ENCODE data around the gene USP17L21.
"Not testable (repeated sequence)": the region's sequence is repeated elsewhere in the genome, so short reads cannot be mapped to it uniquely, and the experiment has no call there.

Gene USP17L21

GRCh38 chr4:9262572-9262971 lies at the start of gene USP17L21:
TSS of gene USP17L21 (plus strand) at chr4:9262872. CDS start at chr4:9262872, 0 bp downstream.
- in situ Hi-C loops (cut with HindIII; ENCODE audit: low sequenced_read_pairs), result not testable (repeated sequence)

- in situ Hi-C loops (cut with HindIII; ENCODE audit: low sequenced_read_pairs), result not testable (repeated sequence)
Measured at GRCh38 chr4:9214701-9215100, 48.0 kb upstream of the USP17L21 start.

GRCh38 chr4:9215105-9215504 lies 47.6 kb upstream of the USP17L21 start, which contains the start of gene USP17L11:
TSS of gene USP17L11 (plus strand) at chr4:9215405. CDS start at chr4:9215405, 0 bp downstream.
- in situ Hi-C loops (cut with HindIII; ENCODE audit: low sequenced_read_pairs), result not testable (repeated sequence)

- in situ Hi-C loops (cut with HindIII; ENCODE audit: low sequenced_read_pairs), result not testable (repeated sequence)
Measured at GRCh38 chr4:9219852-9220251, 42.8 kb upstream of the USP17L21 start, which contains the start of gene USP17L12. TSS of gene USP17L12 (plus strand) at chr4:9220152. CDS start at chr4:9220152, 0 bp downstream.

GRCh38 chr4:9224596-9224995 lies 38.1 kb upstream of the USP17L21 start, which contains the start of gene USP17L13:
TSS of gene USP17L13 (plus strand) at chr4:9224896. CDS start at chr4:9224896, 0 bp downstream.
- in situ Hi-C loops (cut with HindIII; ENCODE audit: low sequenced_read_pairs), result not testable (repeated sequence)

DNA sequence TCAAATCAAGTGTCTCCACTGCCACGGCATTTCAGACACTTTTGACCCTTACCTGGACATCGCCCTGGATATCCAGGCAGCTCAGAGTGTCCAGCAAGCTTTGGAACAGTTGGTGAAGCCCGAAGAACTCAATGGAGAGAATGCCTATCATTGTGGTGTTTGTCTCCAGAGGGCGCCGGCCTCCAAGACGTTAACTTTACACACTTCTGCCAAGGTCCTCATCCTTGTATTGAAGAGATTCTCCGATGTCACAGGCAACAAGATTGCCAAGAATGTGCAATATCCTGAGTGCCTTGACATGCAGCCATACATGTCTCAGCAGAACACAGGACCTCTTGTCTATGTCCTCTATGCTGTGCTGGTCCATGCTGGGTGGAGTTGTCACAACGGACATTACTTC lies 32.4 kb upstream of the USP17L21 start:
- in situ Hi-C loops (cut with HindIII; ENCODE audit: low sequenced_read_pairs), result not testable (repeated sequence)

- in situ Hi-C loops (cut with HindIII; ENCODE audit: low sequenced_read_pairs), result not testable (repeated sequence)
Measured at GRCh38 chr4:9234085-9234484, 28.6 kb upstream of the USP17L21 start, which contains the start of gene USP17L15. TSS of gene USP17L15 (plus strand) at chr4:9234385. CDS start at chr4:9234385, 0 bp downstream.

GRCh38 chr4:9238461-9238860 lies 24.2 kb upstream of the USP17L21 start:
- in situ Hi-C loops (cut with HindIII; ENCODE audit: low sequenced_read_pairs), result not testable (repeated sequence)

DNA sequence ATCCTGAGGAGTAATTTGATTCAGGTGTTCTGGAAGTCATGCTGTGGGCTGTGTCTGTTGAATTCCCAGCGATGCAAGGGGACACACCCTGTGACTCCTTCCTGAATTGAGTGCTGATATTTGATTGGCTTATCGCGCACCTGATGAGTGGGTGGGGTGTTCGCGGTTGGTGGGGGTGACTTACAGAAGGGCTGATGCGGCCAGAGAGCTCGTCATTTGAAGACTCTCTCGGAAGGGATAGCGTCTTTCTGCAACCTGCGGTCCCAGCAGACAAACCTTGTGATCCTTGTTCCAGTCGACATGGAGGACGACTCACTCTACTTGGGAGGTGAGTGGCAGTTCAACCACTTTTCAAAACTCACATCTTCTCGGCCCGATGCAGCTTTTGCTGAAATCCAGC lies 19.1 kb upstream of the USP17L21 start, which contains the start of gene USP17L17:
Gene USP17L17 (plus strand): TSS at position 301 of the 400 bp plus-strand sequence. CDS start 0 bp downstream, at position 301.
- in situ Hi-C loops (cut with HindIII; ENCODE audit: low sequenced_read_pairs), result not testable (repeated sequence)

GRCh38 chr4:9247953-9248680 lies 14.6 kb upstream of the USP17L21 start, which contains the start of gene USP17L18:
TSS of gene USP17L18 (plus strand) at chr4:9248630. CDS start at chr4:9248630, 0 bp downstream.
- in situ Hi-C loops (cut with HindIII; ENCODE audit: low sequenced_read_pairs), result not testable (repeated sequence)

DNA sequence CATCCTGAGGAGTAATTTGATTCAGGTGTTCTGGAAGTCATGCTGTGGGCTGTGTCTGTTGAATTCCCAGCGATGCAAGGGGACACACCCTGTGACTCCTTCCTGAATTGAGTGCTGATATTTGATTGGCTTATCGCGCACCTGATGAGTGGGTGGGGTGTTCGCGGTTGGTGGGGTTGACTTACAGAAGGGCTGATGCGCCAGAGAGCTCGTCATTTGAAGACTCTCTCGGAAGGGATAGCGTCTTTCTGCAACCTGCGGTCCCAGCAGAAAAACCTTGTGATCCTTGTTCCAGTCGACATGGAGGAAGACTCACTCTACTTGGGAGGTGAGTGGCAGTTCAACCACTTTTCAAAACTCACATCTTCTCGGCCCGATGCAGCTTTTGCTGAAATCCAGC lies 9.6 kb upstream of the USP17L21 start, which contains the start of gene USP17L19:
Gene USP17L19 (plus strand): TSS at position 301 of the 400 bp plus-strand sequence. CDS start 0 bp downstream, at position 301.
- in situ Hi-C loops (cut with HindIII; ENCODE audit: low sequenced_read_pairs), result not testable (repeated sequence)

DNA sequence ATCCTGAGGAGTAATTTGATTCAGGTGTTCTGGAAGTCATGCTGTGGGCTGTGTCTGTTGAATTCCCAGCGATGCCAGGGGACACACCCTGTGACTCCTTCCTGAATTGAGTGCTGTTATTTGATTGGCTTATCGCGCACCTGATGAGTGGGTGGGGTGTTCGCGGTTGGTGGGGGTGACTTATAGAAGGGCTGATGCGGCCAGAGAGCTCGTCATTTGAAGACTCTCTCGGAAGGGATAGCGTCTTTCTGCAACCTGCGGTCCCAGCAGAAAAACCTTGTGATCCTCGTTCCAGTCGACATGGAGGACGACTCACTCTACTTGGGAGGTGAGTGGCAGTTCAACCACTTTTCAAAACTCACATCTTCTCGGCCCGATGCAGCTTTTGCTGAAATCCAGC lies 4.8 kb upstream of the USP17L21 start, which contains the start of gene USP17L20:
Gene USP17L20 (plus strand): TSS at position 301 of the 400 bp plus-strand sequence. CDS start 0 bp downstream, at position 301.
- in situ Hi-C loops (cut with HindIII; ENCODE audit: low sequenced_read_pairs), result not testable (repeated sequence)

DNA sequence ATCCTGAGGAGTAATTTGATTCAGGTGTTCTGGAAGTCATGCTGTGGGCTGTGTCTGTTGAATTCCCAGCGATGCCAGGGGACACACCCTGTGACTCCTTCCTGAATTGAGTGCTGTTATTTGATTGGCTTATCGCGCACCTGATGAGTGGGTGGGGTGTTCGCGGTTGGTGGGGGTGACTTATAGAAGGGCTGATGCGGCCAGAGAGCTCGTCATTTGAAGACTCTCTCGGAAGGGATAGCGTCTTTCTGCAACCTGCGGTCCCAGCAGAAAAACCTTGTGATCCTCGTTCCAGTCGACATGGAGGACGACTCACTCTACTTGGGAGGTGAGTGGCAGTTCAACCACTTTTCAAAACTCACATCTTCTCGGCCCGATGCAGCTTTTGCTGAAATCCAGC lies 4.6 kb downstream of the USP17L21 start, which contains the start of gene USP17L22:
Gene USP17L22 (plus strand): TSS at position 301 of the 400 bp plus-strand sequence. CDS start 0 bp downstream, at position 301.
- in situ Hi-C loops (cut with HindIII; ENCODE audit: low sequenced_read_pairs), result not testable (repeated sequence)

DNA sequence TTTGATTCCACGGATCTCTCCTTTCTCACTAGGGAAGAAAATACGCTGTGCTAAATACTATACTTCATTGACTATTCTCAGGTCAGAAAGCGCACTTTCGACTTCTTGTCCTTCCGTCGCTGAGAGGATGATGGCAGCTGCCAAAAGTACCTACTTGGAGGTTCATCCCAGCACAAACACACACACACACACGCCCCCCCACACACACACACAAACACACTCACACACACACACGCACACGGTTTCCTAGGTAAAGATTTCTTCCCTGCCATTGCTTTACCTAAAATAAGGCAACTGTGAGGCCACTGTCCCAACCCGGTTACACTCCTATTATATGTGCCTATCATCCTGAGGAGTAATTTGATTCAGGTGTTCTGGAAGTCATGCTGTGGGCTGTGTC lies 9.0 kb downstream of the USP17L21 start:
- in situ Hi-C loops (cut with HindIII; ENCODE audit: low sequenced_read_pairs), result not testable (repeated sequence)

Measured in endothelial cell of hepatic sinusoid (primary cell).